Tibial artery (tissue), 4 donors: ENCODE measurements around the gene GCFC2.
"Not testable (repeated sequence)": the region's sequence is repeated elsewhere in the genome, so short reads cannot be mapped to it uniquely, and the experiment has no call there.

ENCODE experiments used
- DNase-seq, 2 donors: peaks; one replicate each; pipeline ENCODE4 v3.0.0-alpha.2; 2019
- H3K27ac ChIP-seq, 2 donors: fragments of 200-600 bp; sonication (generic) in 1 of 2; 1 replicate in 1 of 2; 2 replicates in 1 of 2; pipeline ENCODE4 v1.5.1; 2018 to 2019; ENCODE audit warnings: mild to moderate bottlenecking in 1 of 2
- H3K27me3 ChIP-seq, 2 donors: fragments of 200-600 bp; sonication (generic) in 1 of 2; one replicate each; pipeline versions ENCODE4 v1.5.1 to v1.6.0; 2016 to 2019
- H3K36me3 ChIP-seq, 3 donors: fragments of 200-600 bp; sonication (generic) in 2 of 3; one replicate each; pipeline ENCODE4 v1.5.1; 2016 to 2019; ENCODE audit warnings: mild to moderate bottlenecking in 2 of 3
- H3K4me1 ChIP-seq, 4 donors: fragments of 200-600 bp; sonication (generic) in 2 of 4; 1 replicate in 3 of 4; 2 replicates in 1 of 4; pipeline ENCODE4 v1.5.1; 2016 to 2019
- H3K4me3 ChIP-seq, 2 donors: fragments of 200-600 bp; sonication (generic) in 1 of 2; 1 replicate in 1 of 2; 2 replicates in 1 of 2; pipeline ENCODE4 v1.5.1; 2018 to 2019; ENCODE audit warnings: mild to moderate bottlenecking in 2 of 2
- H3K9me3 ChIP-seq, 3 donors: fragments of 200-600 bp; sonication (generic) in 1 of 3; one replicate each; pipeline ENCODE4 v1.5.1; 2016 to 2019
- CTCF ChIP-seq, 2 experiments: fragments of 200-600 bp in 1 of 2; fragments of 450-650 bp in 1 of 2; IDR thresholded peaks; one replicate each; pipeline ENCODE4 v1.5.1; 2017 to 2019; ENCODE audit warnings: antibody characterized with exemption in 2 of 2, mild to moderate bottlenecking in 1 of 2, moderate library complexity in 1 of 2
- intact Hi-C: fragments of 100-400 bp; cut with DNase I; formaldehyde crosslinking; loops from one replicate; pipeline ENCODE4 v1.15.0; 2023; ENCODE audit warnings: low total_unique reads

Gene GCFC2

DNA sequence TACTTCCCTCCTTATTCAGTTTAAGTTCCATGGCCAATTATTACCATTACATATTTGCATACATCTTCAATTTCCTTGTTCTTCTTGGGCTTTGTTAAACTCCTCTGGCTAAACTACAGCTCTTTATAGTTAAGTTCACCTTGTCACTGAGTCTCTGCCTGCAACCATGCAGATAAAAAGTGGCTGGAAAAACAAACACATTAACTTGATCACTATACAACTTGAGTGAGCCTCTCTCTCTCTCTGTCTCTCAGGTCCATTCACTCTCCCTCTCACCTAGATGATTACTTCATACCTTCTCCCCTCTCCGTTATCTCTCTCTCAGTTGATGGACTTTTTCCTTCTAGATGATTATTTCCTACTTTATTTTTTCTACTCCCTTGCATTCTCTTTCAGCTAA, 30.3 kb downstream of the GCFC2 start:
- no peak overlapping the region for H3K4me3 ChIP-seq
- no peaks in the 10 kb centered on the region for H3K4me1 ChIP-seq
- no peak for TF ChIP-seq CTCF (IDR thresholded peaks at IDR 0.05)
- DNase-seq = no peak
- intact Hi-C loops = no loop called here
- H3K9me3 ChIP-seq = no peaks in the 10 kb centered on the region
- no peaks in the 10 kb centered on the region for H3K27me3 ChIP-seq
- H3K36me3 ChIP-seq = peaks cover 14 to 43% (median 37%) of the 10 kb centered on the region in 3 donors
- H3K27ac ChIP-seq = no peak overlapping the region

GRCh38 chr2:75679556-75679955, 31.2 kb downstream of the GCFC2 start:
- DNase-seq = no peak
- no peaks in the 10 kb centered on the region for H3K4me1 ChIP-seq
- intact Hi-C loops = no loop called here
- TF ChIP-seq CTCF (IDR thresholded peaks at IDR 0.05) = no peak
- no peak overlapping the region for H3K4me3 ChIP-seq
- no peaks in the 10 kb centered on the region for H3K9me3 ChIP-seq
- H3K36me3 ChIP-seq = peaks cover 12 to 35% (median 33%) of the 10 kb centered on the region in 3 donors
- no peak overlapping the region for H3K27ac ChIP-seq
- H3K27me3 ChIP-seq = no peaks in the 10 kb centered on the region

DNA sequence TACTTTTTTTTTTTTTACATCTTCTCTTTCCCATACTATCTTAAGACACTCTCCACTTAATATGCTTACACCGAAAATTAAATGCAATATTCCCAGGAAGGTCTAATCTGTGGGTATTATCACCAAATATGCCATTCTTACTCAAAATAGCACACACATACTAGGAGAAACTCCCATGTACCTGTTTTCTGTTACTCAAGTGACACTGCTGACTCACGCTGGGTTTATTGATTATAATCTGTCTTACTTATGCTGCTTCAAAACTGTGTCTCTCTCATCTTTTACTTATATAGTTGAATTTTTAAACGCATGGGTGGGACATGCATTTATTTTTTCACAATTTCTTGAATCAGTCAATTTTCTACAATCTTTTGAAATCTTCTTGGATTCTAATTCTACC, 34.3 kb downstream of the GCFC2 start:
- Histone ChIP-seq H3K9me3 (no peaks in the 10 kb centered on the region), H3K27me3 (no peaks in the 10 kb centered on the region), H3K27ac (no peak overlapping the region), H3K4me3 (no peak overlapping the region), H3K36me3 (peaks cover 16 to 29% (median 20%) of the 10 kb centered on the region in 3 donors), H3K4me1 (no peaks in the 10 kb centered on the region)
- no peak for DNase-seq
- intact Hi-C loops = no loop called here
- no peak for TF ChIP-seq CTCF (IDR thresholded peaks at IDR 0.05)

DNA sequence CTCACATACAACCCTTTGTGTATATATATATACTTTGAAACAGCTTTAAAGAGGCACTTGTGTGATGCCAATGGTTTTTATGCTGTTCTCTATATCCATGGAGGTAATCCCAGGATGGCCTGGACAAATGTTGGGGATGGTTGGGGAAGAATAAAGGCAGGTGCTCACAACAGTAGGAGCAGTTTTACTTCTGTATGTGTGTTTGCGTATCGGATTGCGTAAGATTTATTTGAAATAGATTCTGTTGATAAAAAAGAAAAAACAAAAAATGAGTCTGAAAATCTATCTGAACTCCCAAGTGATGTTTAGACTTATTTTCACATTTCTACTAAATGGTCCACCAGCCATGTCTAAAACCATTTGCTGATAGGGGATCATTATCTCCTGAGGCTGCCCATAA, 34.8 kb downstream of the GCFC2 start:
- TF ChIP-seq CTCF (IDR thresholded peaks at IDR 0.05) = no peak
- Histone ChIP-seq H3K4me3 (no peak overlapping the region), H3K4me1 (no peaks in the 10 kb centered on the region), H3K9me3 (no peaks in the 10 kb centered on the region), H3K27ac (no peak overlapping the region), H3K36me3 (peaks cover 15 to 29% (median 20%) of the 10 kb centered on the region in 3 donors), H3K27me3 (no peaks in the 10 kb centered on the region)
- no peak for DNase-seq
- intact Hi-C loops = no loop called here

DNA sequence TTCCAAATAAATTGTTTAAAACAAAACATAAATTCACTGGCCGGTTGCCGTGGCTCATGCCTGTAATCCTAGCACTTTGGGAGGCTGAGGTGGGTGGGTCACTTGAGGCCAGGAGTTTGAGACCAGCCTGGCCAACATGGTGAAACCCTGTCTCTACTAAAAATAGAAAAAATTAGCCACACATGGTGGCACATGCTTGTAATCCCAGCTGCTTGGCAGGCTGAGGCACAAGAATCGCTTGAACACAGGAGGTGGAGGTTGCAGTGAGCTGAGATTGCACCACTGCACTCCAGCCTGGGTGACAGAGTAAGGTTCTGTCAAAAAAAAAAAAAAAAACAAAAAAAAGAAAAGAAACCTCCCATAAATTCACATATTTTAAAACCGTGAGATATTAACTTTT, 35.3 kb downstream of the GCFC2 start:
- peaks cover 19 to 32% (median 20%) of the 10 kb centered on the region in 3 donors for H3K36me3 ChIP-seq
- intact Hi-C loops, H3K9me3 ChIP-seq, H3K27me3 ChIP-seq, H3K27ac ChIP-seq, DNase-seq, H3K4me1 ChIP-seq, H3K4me3 ChIP-seq: not testable (repeated sequence)

DNA sequence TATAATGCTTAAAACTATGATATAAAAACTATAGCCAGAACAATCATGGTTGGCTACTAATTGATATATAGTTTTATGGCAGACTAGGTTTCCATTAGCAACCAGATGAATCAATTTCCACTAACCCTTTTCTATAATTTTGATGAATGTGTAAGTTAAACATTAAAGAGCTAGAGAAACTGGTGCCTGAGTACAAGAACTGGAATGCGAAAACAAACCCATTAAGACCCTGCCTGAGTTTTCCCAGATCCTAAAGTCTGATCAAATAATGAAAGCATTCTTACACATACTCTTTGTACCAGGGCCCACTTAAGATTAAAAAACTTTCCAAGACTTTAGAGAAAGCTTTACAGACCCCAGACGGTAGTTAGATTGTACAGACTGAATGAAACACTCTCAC, 42.8 kb downstream of the GCFC2 start:
- Histone ChIP-seq H3K36me3 (peaks cover 40 to 52% (median 44%) of the 10 kb centered on the region in 3 donors), H3K27me3 (no peaks in the 10 kb centered on the region), H3K27ac (no peak overlapping the region), H3K4me3 (no peak overlapping the region), H3K9me3 (no peaks in the 10 kb centered on the region), H3K4me1 (no peaks in the 10 kb centered on the region)
- no peak for DNase-seq
- no peak for TF ChIP-seq CTCF (IDR thresholded peaks at IDR 0.05)
- intact Hi-C loops = no loop called here
